TTC549 (cell line): ENCODE data around the gene PRR4.

Source experiments
- FAIRE-seq: peaks from 2 replicates; lab custom pipeline; 2012; peaks lifted over from hg19 to GRCh38; lab: Jason Lieb, UNC

PRR4 gene, protein sequence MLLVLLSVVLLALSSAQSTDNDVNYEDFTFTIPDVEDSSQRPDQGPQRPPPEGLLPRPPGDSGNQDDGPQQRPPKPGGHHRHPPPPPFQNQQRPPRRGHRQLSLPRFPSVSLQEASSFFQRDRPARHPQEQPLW

GRCh38 chr12:10849425-10849878 lies at the start of gene PRR4:
TSS of gene PRR4 (minus strand) at chr12:10849475. CDS start at chr12:10849437, 38 bp downstream.
- FAIRE-seq: no peak

DNA sequence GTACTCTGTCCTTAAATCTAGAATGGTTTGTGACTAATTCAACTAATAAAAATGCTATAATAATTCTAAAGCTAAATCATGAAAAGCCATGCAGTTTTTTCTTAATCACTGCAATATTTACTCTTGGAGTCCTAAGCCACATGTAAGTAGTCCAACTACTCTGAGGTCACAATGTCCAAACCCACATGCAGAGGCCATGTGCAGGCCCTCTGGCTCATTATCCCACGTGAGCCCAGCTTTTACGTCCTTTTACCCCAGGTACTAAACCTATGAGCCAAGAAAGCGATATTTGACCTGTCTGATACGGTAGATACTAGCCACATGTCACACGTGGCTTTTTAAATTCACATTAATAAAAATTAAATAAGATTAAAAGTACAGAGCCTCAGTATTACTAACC lies 47.6 kb upstream of the PRR4 start:
- FAIRE-seq: no peak

- no peak for FAIRE-seq
Measured at GRCh38 chr12:10891937-10892336, 42.7 kb upstream of the PRR4 start.

- FAIRE-seq: no peak
Measured at GRCh38 chr12:10889226-10889625, 40.0 kb upstream of the PRR4 start.

DNA sequence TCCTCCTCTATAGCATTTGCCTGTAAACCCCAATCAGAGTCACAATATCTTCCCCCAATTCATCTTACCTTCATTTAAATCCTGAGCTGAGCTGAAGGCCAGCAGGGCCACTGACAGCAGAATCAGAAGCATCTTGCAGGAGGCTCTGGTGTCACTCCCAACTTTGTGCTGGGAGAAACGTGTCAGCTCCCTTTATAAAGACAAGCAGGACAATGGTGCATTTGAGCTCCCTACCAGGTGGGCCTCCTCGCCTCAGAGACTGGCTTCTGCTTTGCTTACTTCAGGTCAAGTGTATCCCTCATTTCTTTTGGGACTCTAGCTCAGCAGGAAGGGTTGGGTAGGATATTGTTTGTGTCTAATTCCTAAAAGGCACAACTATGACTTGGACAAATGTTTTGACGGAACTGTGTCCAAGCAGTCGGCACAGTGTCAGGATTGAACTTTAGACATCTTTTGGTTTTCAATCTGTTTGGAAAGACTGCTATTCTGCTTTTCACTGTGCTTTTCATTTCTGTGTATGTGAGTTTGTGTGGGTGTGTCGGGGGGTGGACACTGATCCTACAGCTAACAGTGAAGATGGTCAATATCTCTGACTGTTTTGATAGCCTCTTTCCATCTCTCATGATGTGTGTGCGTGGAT lies 34.9 kb upstream of the PRR4 start, which contains the start of gene PRH1:
Gene PRH1, minus strand, starts transcription at position 170 of the 640 bp plus-strand sequence. Its CDS starts 38 bp downstream, at position 132.
- FAIRE-seq: no peak

GRCh38 chr12:10873378-10873777 lies 24.1 kb upstream of the PRR4 start:
- no peak for FAIRE-seq

- no peak for FAIRE-seq
Measured at GRCh38 chr12:10867381-10867780, 18.1 kb upstream of the PRR4 start.

- FAIRE-seq: no peak
Measured at GRCh38 chr12:10863512-10864218, 14.4 kb upstream of the PRR4 start.

GRCh38 chr12:10861366-10861765 lies 12.1 kb upstream of the PRR4 start:
- FAIRE-seq: no peak

GRCh38 chr12:10855807-10856206 lies 6.5 kb upstream of the PRR4 start:
- FAIRE-seq: no peak

DNA sequence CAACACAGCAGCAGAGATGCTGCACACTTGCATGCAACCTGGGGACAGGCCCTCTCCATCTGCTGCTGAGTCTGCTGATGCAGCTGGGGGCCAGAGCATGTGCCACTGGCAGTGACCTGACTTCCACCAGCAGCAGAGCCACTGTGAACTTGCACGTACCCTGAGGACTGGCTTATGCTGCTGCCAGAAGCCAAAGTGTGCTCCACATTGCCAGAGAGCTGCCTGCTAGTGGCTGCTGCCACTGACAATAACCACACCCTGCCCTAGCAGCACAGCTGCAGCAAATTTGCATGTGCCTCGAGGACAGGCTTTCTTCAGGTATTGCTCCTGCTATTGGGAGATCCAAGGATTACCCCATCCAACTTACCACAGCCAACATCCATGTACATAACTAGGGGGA lies 4.5 kb upstream of the PRR4 start:
- no peak for FAIRE-seq

- no peak for FAIRE-seq
Measured at GRCh38 chr12:10851243-10851858, 2.1 kb upstream of the PRR4 start.

GRCh38 chr12:10847744-10848143 lies 1.5 kb downstream of the PRR4 start:
- no peak for FAIRE-seq

- FAIRE-seq: no peak
Measured at GRCh38 chr12:10842862-10843261, 6.4 kb downstream of the PRR4 start.

- FAIRE-seq: no peak
Measured at GRCh38 chr12:10838461-10838860, 10.8 kb downstream of the PRR4 start.

DNA sequence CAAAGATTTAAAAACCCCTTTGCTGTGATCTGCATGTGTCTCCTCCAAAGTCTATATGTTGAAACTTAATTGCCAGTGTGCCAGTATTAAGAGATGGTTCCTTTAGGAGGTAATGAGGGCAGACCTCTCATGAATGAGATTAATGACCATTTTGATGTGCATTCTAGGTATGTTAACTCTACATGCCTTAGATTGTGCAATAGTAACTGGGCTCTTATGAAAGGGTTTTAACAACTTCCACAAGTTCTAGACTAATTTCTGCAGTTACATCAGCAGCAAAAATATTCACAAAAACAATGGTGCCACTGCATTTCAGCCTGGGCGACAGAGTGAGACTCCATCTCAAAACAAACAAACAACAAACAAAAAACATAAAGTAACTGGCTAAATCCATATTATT lies 19.3 kb downstream of the PRR4 start:
- no peak for FAIRE-seq

DNA sequence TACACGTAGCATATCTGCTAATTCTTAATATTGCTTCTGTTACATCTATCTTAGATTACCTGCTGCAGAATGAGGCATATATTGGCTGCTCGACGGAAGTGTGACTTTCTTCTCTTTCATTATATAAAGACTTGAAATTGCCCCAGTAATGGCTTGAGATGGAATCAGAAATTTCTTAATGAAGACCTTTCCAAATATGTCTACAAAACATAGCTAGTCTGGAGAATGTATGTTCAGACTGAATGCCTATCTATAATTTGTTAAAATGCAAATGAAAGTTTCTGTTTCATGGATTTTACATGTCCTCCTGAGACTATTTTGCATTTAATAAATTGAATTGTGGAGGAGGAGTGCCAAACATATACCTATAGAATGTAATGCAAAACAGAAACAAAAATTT lies 23.0 kb downstream of the PRR4 start, which contains the start of gene TAS2R10:
Gene TAS2R10, minus strand, starts transcription at position 101 of the 400 bp plus-strand sequence. Its CDS starts 89 bp downstream, at position 12.
- FAIRE-seq: no peak

DNA sequence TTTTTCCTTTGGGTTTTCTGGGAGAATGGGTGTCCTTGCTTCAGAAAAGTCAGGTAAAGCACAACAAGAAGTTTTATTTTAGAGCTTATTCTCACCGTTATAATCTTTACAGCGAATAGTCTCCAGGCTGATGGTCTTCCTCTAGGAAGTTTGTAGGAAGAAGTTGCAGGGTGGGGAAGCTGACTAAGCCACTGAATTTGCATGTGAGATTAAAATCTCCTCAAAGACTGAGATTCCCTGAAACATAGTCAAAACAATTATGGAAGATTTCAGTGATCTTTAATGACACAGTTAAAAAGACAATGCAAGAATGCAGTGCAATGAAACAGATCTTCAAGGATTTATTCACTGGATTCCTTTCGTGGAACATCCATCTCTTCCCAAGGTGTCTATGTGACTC lies 24.3 kb downstream of the PRR4 start:
- FAIRE-seq: no peak

DNA sequence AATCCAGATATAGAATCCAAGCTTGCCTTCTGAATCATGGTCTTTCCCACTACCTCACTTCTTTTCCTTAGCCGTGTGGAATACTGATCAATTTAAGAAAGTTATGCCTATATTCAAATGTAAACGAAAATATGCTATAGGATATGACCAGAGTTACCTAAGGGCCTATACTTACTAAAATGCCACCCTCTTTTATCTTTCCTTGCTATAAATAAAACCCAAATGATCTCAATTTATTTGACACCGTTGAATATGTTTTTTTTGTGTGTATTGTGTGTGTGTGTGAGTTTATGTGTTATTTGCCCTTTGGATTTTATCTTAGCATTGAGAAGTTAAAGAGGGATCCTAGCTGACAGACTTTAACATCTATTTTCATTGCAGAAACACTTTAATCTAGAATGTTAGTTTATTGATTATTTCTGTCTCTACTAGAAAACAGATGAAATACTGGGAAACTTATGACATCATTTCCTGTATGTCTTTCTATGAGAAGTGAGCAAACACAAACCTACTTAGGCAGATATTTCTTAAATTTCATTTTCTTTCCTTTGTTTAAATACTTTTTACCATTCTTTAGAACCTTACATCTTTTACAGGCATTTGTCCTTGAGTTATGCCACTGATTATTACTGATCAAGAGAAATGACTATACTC lies 37.3 kb downstream of the PRR4 start:
- FAIRE-seq: no peak

DNA sequence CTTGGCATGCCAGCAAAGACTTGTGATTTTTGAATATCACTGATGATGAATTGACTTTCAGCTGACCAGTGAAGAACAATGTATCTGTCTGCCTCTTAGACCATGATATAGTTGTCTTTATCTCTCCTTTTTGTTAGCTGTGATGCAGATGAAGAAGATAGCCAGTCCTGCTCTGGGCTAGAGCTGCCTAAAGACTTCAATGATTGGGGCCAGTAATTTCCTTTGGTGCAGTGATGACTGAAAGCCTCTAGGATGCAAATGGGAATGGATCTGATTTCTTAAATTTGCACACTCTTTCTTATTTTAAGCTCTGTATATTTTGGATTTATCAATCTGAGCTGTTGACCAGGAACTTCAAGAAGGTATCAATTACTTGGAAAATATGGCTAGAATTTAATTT lies 39.2 kb downstream of the PRR4 start, which contains the start of gene TAS2R9:
Gene TAS2R9, minus strand, starts transcription at position 101 of the 400 bp plus-strand sequence. Its CDS starts 93 bp downstream, at position 8.
- FAIRE-seq: no peak

DNA sequence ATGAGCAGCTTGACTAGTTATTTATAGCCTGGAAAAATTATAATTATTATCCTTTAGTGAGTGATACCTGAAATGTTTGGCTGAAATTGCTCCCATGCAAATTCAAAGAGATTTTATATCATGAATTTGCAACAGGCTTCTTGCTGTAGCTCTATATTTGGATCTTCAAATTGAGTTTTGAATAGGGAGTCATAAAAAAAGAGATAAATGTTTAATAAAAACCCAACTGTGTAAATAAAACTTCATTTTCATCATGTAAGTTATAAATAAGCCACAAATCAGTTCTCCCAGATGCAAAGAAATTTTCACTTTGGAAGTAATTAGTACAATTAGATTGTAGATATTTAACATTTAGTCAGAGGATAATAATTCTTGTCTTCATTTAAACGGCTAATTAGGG lies 42.1 kb downstream of the PRR4 start, which contains the start of gene TAS2R8:
Gene TAS2R8, minus strand, starts transcription at position 101 of the 400 bp plus-strand sequence. CDS start 306 bp downstream, outside the sequence.
- FAIRE-seq: no peak

DNA sequence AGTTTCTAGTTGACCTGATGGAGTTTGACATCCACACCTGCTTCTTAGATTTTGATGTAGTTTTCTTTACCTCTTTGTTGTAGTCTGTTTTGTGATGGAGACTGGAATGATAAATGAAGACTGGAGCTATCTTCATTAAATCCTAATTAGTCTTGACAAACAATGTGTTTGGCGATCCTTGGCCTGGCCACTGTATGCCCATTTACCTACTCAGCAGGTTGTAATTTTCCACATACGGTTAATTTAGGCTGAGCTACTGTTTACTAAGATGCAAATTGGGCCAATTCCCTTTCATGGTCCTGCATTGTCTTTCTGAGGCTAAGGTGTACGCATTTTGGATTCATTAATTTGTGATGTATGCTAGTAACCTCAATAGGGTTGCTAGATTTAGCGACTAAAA lies 46.7 kb downstream of the PRR4 start, which contains the start of gene TAS2R7:
Gene TAS2R7, minus strand, starts transcription at position 41 of the 400 bp plus-strand sequence. CDS start 57 bp downstream, outside the sequence.
- no peak for FAIRE-seq
